Fibroblast of lung (primary cell): ENCODE measurements around the gene ZMYM4. TPM values are rescaled to one million over a fixed set of nuclear protein-coding genes. Genes with fewer than 3 reads are reported as not detected.
A peak's percentile ranks its signal among the peaks of the same experiment; 100 is the strongest.
"Not testable (repeated sequence)": the region's sequence is repeated elsewhere in the genome, so short reads cannot be mapped to it uniquely, and the experiment has no call there.

ENCODE experiments used
- DNase-seq, 2 donors: peaks; one replicate each; pipeline versions ENCODE4 v3.0.0 to v3.0.0-alpha.2; 2010; ENCODE audit warnings: low read depth in 2 of 2
- H2AFZ ChIP-seq: 2 replicates; pipeline ENCODE4 v1.5.1; 2012; ENCODE audit warnings: low read length, control low read depth, inconsistent platforms
- H3K27ac ChIP-seq: 2 replicates; pipeline ENCODE4 v1.5.1; 2011; ENCODE audit warnings: low read length, control low read depth; ENCODE audit not compliant: insufficient read depth
- H3K27me3 ChIP-seq: 2 replicates; pipeline ENCODE4 v1.5.1; 2011; ENCODE audit warnings: mild to moderate bottlenecking, low read length; ENCODE audit not compliant: control insufficient read depth, insufficient read depth
- H3K36me3 ChIP-seq: 2 replicates; pipeline ENCODE4 v1.5.1; 2011; ENCODE audit warnings: low read length; ENCODE audit not compliant: control insufficient read depth, insufficient read depth
- H3K4me1 ChIP-seq: 2 replicates; pipeline ENCODE4 v1.5.1; 2011; ENCODE audit warnings: low read length; ENCODE audit not compliant: control insufficient read depth, insufficient read depth; ENCODE audit errors: extremely low read depth
- H3K4me2 ChIP-seq: 2 replicates; pipeline ENCODE4 v1.5.1; 2011; ENCODE audit warnings: low read length, control low read depth; ENCODE audit not compliant: insufficient read depth; ENCODE audit errors: extremely low read depth
- H3K4me3 ChIP-seq, 4 experiments: fragments of 200-600 bp in 1 of 4; sonication (generic) in 1 of 4; replicated peaks in 1 of 4; 2 replicates each; pipeline ENCODE4 v1.5.1; 2011 to 2016; ENCODE audit warnings: low read length in 4 of 4, low read depth in 3 of 4, mild to moderate bottlenecking in 3 of 4, control low read depth in 2 of 4, inconsistent platforms in 1 of 4, mixed read lengths in 1 of 4; ENCODE audit not compliant: insufficient read depth in 1 of 4; ENCODE audit errors: control extremely low read depth in 1 of 4
- H3K79me2 ChIP-seq: 2 replicates; pipeline ENCODE4 v1.5.1; 2012; ENCODE audit warnings: mild to moderate bottlenecking, low read length, inconsistent platforms; ENCODE audit not compliant: control insufficient read depth, insufficient read depth
- H3K9ac ChIP-seq: 2 replicates; pipeline ENCODE4 v1.5.1; 2011; ENCODE audit warnings: mild to moderate bottlenecking, low read length, control low read depth; ENCODE audit not compliant: insufficient read depth
- H3K9me3 ChIP-seq: 2 replicates; pipeline ENCODE4 v1.5.1; 2012; ENCODE audit warnings: low read depth, low read length; ENCODE audit not compliant: control insufficient read depth, insufficient read depth
- H4K20me1 ChIP-seq: 2 replicates; pipeline ENCODE4 v1.5.1; 2011; ENCODE audit warnings: low read length; ENCODE audit not compliant: control insufficient read depth, insufficient read depth; ENCODE audit errors: extremely low read depth
- CTCF ChIP-seq, 2 donors: IDR thresholded peaks in 1 of 2; conservative IDR thresholded peaks in 1 of 2; 1 replicate in 1 of 2; 2 replicates in 1 of 2; pipeline ENCODE4 v1.5.1; 2011 to 2012; ENCODE audit warnings: low read length in 2 of 2, control low read depth in 1 of 2, inconsistent platforms in 1 of 2, low read depth in 1 of 2, mild to moderate bottlenecking in 1 of 2
- EZH2 ChIP-seq: IDR thresholded peaks from 2 replicates; pipeline ENCODE4 v1.5.1; 2012; ENCODE audit warnings: low read length, control low read depth, mild to moderate bottlenecking; ENCODE audit errors: missing control alignments
- polyA plus RNA-seq, 2 donors: library from polyadenylated mRNA; depleted of rRNA in 1 of 2; stranded (reverse) in 1 of 2; unstranded in 1 of 2; fragments of >200 nt; gene quantifications; 2 replicates each; pipeline ENCODE4 v1.2.1, GENCODE V29; 2011 to 2012; ENCODE audit warnings: missing spikeins in 1 of 2
- total RNA-seq: library from RNA; depleted of rRNA; stranded (reverse); fragments of >200 nt; gene quantifications from 2 replicates; pipeline ENCODE4 v1.2.1, GENCODE V29; 2014

The ZMYM4 gene
- total and polyA plus RNA-seq, 2 donors (not counting 1 experiment from before 2014, with no cell fraction given), result 40.5 to 54.1 TPM

GRCh38 chr1:35320937-35321336 lies 52.4 kb downstream of the ZMYM4 start:
- H3K9ac ChIP-seq, result no peak overlapping the region
- no peaks in the 10 kb centered on the region for H3K4me1 ChIP-seq
- no peak overlapping the region for H3K4me3 ChIP-seq
- no peaks in the 10 kb centered on the region for H4K20me1 ChIP-seq
- DNase-seq, result no peak
- no peak overlapping the region for H2AFZ ChIP-seq
- H3K36me3 ChIP-seq, result no peaks in the 10 kb centered on the region
- TF ChIP-seq CTCF (conservative IDR thresholded peaks at IDR 0.05 in 1 of 2, IDR thresholded peaks at IDR 0.05 in 1 of 2; ENCODE audit: low read depth in 1 of 2, low read length in 2 of 2), result no peak
- TF ChIP-seq EZH2, result no peak
- H3K27me3 ChIP-seq, result no peaks in the 10 kb centered on the region
- no peak overlapping the region for H3K27ac ChIP-seq
- H3K9me3 ChIP-seq, result no peaks in the 10 kb centered on the region
- no peak overlapping the region for H3K4me2 ChIP-seq
- H3K79me2 ChIP-seq, result peaks cover 5% of the 10 kb centered on the region

DNA sequence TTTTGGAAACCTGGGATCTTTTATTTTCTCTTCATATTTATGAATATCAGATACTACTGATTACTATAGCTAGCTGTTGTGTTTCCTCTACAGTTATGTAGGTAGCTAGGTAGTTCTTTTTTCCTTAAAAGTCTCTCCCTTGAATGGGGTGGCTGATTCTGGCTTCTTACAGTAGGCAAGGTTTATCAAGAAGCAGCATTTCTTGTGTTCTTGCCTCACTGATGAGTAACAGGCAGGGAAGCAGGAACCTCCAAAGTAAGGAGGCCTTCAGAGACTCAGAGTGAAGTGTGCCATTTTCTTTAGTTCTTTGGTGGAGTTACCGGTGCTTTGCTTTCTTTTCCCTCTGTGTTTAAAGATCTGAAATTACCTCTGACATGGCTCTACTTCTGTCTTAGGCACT lies 56.0 kb downstream of the ZMYM4 start:
- H3K36me3 ChIP-seq, result peaks cover 2% of the 10 kb centered on the region
- no peaks in the 10 kb centered on the region for H3K4me1 ChIP-seq
- TF ChIP-seq EZH2 (no peak), CTCF (conservative IDR thresholded peaks at IDR 0.05 in 1 of 2, IDR thresholded peaks at IDR 0.05 in 1 of 2; ENCODE audit: low read depth in 1 of 2, low read length in 2 of 2) (no peak)
- H3K27ac ChIP-seq, result no peak overlapping the region
- no peak overlapping the region for H3K4me3 ChIP-seq
- H2AFZ ChIP-seq, result no peak overlapping the region
- DNase-seq, result peak; percentile 31 to 32
- no peaks in the 10 kb centered on the region for H3K9me3 ChIP-seq
- H3K4me2 ChIP-seq, result peak overlapping the region; percentile 30
- H3K79me2 ChIP-seq, result peaks cover 4% of the 10 kb centered on the region
- no peak overlapping the region for H3K9ac ChIP-seq
- H4K20me1 ChIP-seq, result no peaks in the 10 kb centered on the region
- H3K27me3 ChIP-seq, result no peaks in the 10 kb centered on the region

- Histone ChIP-seq H3K4me2 (no peak overlapping the region), H3K27me3 (no peaks in the 10 kb centered on the region), H2AFZ (no peak overlapping the region), H3K36me3 (peaks cover 2% of the 10 kb centered on the region), H3K4me1 (no peaks in the 10 kb centered on the region), H4K20me1 (no peaks in the 10 kb centered on the region), H3K9ac (no peak overlapping the region), H3K4me3 (no peak overlapping the region), H3K9me3 (no peaks in the 10 kb centered on the region), H3K27ac (no peak overlapping the region), H3K79me2 (peaks cover 2% of the 10 kb centered on the region)
- no peak for DNase-seq
- TF ChIP-seq CTCF (conservative IDR thresholded peaks at IDR 0.05 in 1 of 2, IDR thresholded peaks at IDR 0.05 in 1 of 2; ENCODE audit: low read depth in 1 of 2, low read length in 2 of 2), result no peak
- no peak for TF ChIP-seq EZH2
These were observed 57.8 kb downstream of the ZMYM4 start for GRCh38 chr1:35326246-35326866.

DNA sequence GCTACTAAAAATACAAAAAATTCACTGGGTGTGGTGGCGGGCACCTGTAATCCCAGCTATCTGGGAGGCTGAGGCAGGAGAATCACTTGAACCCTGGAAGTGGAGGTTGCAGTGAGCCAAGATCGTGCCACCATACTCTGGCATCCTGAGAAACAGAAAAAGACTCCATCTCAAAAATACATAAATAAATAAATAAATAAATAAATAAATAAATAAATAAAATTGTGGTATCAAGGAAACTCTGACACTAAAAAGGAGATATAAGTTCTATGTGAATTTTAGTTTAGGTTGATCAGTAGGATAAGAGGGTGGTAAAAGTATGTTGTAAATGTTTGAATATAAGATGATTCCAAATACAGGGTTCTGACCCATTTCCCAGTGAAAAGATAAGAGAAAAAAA lies 63.1 kb downstream of the ZMYM4 start:
- H3K9me3 ChIP-seq, H3K27me3 ChIP-seq, H3K9ac ChIP-seq, H3K36me3 ChIP-seq, H2AFZ ChIP-seq, DNase-seq, H4K20me1 ChIP-seq, H3K4me1 ChIP-seq, H3K4me2 ChIP-seq, H3K27ac ChIP-seq, H3K79me2 ChIP-seq, H3K4me3 ChIP-seq: not testable (repeated sequence)
